Spleen (tissue), 11 donors: ENCODE data around the gene NCOR1. TPM values are rescaled to one million over a fixed set of nuclear protein-coding genes. Genes with fewer than 3 reads are reported as not detected.

ENCODE experiments used
- DNase-seq: peaks from one replicate; pipeline ENCODE4 v3.0.0-alpha.2; 2020
- H3K27ac ChIP-seq, 8 donors: fragments of 200-600 bp; sonication (generic) in 7 of 8; 1 replicate in 4 of 8; 2 replicates in 4 of 8; pipeline versions ENCODE4 v1.5.0 to v1.8.0; 2016 to 2021; ENCODE audit warnings: inconsistent platforms in 4 of 8, mild to moderate bottlenecking in 4 of 8, moderate library complexity in 1 of 8
- H3K27me3 ChIP-seq, 7 donors: fragments of 200-600 bp; sonication (generic) in 6 of 7; replicated peaks in 1 of 7; 1 replicate in 4 of 7; 2 replicates in 3 of 7; pipeline versions ENCODE4 v1.5.0 to v1.8.0; 2016 to 2021; ENCODE audit warnings: inconsistent platforms in 3 of 7, mild to moderate bottlenecking in 1 of 7
- H3K36me3 ChIP-seq, 6 donors: fragments of 200-600 bp; sonication (generic) in 5 of 6; 1 replicate in 4 of 6; 2 replicates in 2 of 6; pipeline versions ENCODE4 v1.5.0 to v1.8.0; 2016 to 2021; ENCODE audit warnings: inconsistent platforms in 2 of 6
- H3K4me1 ChIP-seq, 6 donors: fragments of 200-600 bp; sonication (generic) in 5 of 6; 1 replicate in 3 of 6; 2 replicates in 3 of 6; pipeline versions ENCODE4 v1.5.0 to v1.8.0; 2016 to 2021; ENCODE audit warnings: inconsistent platforms in 3 of 6
- H3K4me3 ChIP-seq, 8 donors: fragments of 200-600 bp; sonication (generic) in 7 of 8; 1 replicate in 4 of 8; 2 replicates in 4 of 8; pipeline versions ENCODE4 v1.5.0 to v1.8.0; 2016 to 2021; ENCODE audit warnings: inconsistent platforms in 4 of 8, mild to moderate bottlenecking in 4 of 8, moderate library complexity in 2 of 8
- H3K9me3 ChIP-seq, 8 donors: fragments of 200-600 bp; sonication (generic) in 7 of 8; 1 replicate in 4 of 8; 2 replicates in 4 of 8; pipeline versions ENCODE4 v1.5.0 to v1.8.0; 2016 to 2021; ENCODE audit warnings: inconsistent platforms in 4 of 8
- CTCF ChIP-seq, 11 experiments: fragments of 200-600 bp in 7 of 11; fragments of 450-650 bp in 4 of 11; sonication (generic) in 4 of 11; IDR thresholded peaks in 8 of 11; conservative IDR thresholded peaks in 3 of 11; 1 replicate in 7 of 11; 2 replicates in 4 of 11; pipeline versions ENCODE4 v1.4.0 to v1.8.0; 2016 to 2021; ENCODE audit warnings: antibody characterized with exemption in 11 of 11, inconsistent platforms in 4 of 11, mild to moderate bottlenecking in 1 of 11
- POLR2A ChIP-seq, 3 donors: fragments of 450-650 bp; IDR thresholded peaks; one replicate each; pipeline ENCODE4 v1.5.1; 2017; ENCODE audit warnings: antibody characterized with exemption in 3 of 3, mild to moderate bottlenecking in 1 of 3
- POLR2AphosphoS5 ChIP-seq, 3 donors: sonication (generic); formaldehyde crosslinking; IDR thresholded peaks; one replicate each; pipeline ENCODE4 v1.5.1; 2017; ENCODE audit warnings: antibody characterized with exemption in 3 of 3
- WGBS, 5 donors: extraction: QIAGEN DNeasy Blood & Tissue Kit in 3 of 5; methylation state at CpG; one replicate each; pipeline versions ENCODE4 v1.1.5 to v1.1.7; 2013 to 2018; 5-methylcytosine and 5-hydroxymethylcytosine counted together
- intact Hi-C: fragments of 100-400 bp; cut with DNase I; formaldehyde crosslinking; loops from one replicate; pipeline ENCODE4 v1.15.0; 2023; ENCODE audit warnings: low total_unique reads
- polyA plus RNA-seq, 3 donors: library from polyadenylated mRNA; stranded (reverse); fragments of 200-250 nt; gene quantifications; one replicate each; pipeline ENCODE4 v1.2.1, GENCODE V29; 2013
- total RNA-seq, 7 donors: library from RNA; depleted of rRNA in 3 of 7; stranded (reverse); fragments of >200 nt in 3 of 7; fragmentation: NEBNext Ultra II Directional in 4 of 7; extraction: Animal tissue kit (Norgen Biotek cat#: 25700) in 4 of 7; gene quantifications; one replicate each; pipeline versions ENCODE4 v1.1.0 to v1.2.1, GENCODE V29; 2016 to 2021
- donor health status: healthy with polysubstance abuse.
- donor health status: DM: no; HTN: no; CAD: no; lungs with moderate emphysema.
- donor health status: DM: no; HTN: no; CAD: no.
- donor health status: Bipolar disorder and iron deficiency.
- donor health status: healthy.
- donor health status: DM: no; HTN: no; CAD: no.
- donor health status: DM: yes; HTN: yes; CAD: no.

Gene NCOR1
- total and polyA plus RNA-seq, 10 donors, result 28.4 to 250 (median 140) TPM

GRCh38 chr17:16107165-16107770 lies 108.1 kb downstream of the NCOR1 start:
- Histone ChIP-seq H3K27me3 (no peaks in the 10 kb centered on the region), H3K36me3 (peaks cover 0 to 90% (median 44%) of the 10 kb centered on the region in 6 donors), H3K4me1 (no peaks in the 10 kb centered on the region), H3K4me3 (no peak overlapping the region), H3K9me3 (no peaks in the 10 kb centered on the region), H3K27ac (no peak overlapping the region)
- TF ChIP-seq POLR2A (IDR thresholded peaks at IDR 0.05), result no peak
- no peak for TF ChIP-seq CTCF (IDR thresholded peaks at IDR 0.05 in 8 of 11, conservative IDR thresholded peaks at IDR 0.05 in 3 of 11)
- no peak for TF ChIP-seq POLR2AphosphoS5 (IDR thresholded peaks at IDR 0.05)
- 93 to 99% (median 96%) methylated on average over 8 of the region's 8 CpGs for WGBS, 5 donors
- intact Hi-C loops, result no loop called here
- no peak for DNase-seq

- WGBS, 5 donors, result 59 to 85% (median 72%) methylated on average over 1 of the region's 1 CpG
- no peaks in the 10 kb centered on the region for H3K9me3 ChIP-seq
- H3K4me1 ChIP-seq, result no peaks in the 10 kb centered on the region
- no peak for DNase-seq
- no peak overlapping the region for H3K4me3 ChIP-seq
- H3K27me3 ChIP-seq, result no peaks in the 10 kb centered on the region
- peaks cover 0 to 90% (median 51%) of the 10 kb centered on the region in 6 donors for H3K36me3 ChIP-seq
- intact Hi-C loops, result no loop called here
- TF ChIP-seq POLR2AphosphoS5 (IDR thresholded peaks at IDR 0.05) (no peak), POLR2A (IDR thresholded peaks at IDR 0.05) (no peak), CTCF (IDR thresholded peaks at IDR 0.05 in 8 of 11, conservative IDR thresholded peaks at IDR 0.05 in 3 of 11) (no peak)
- H3K27ac ChIP-seq, result peak overlapping the region in 1 of 8 donors; percentile 13
Observed at GRCh38 chr17:16106161-16106891, 109.0 kb downstream of the NCOR1 start.

- TF ChIP-seq POLR2AphosphoS5 (IDR thresholded peaks at IDR 0.05), result no peak
- TF ChIP-seq POLR2A (IDR thresholded peaks at IDR 0.05), result no peak
- TF ChIP-seq CTCF (IDR thresholded peaks at IDR 0.05 in 8 of 11, conservative IDR thresholded peaks at IDR 0.05 in 3 of 11), result no peak
- H3K4me1 ChIP-seq, result no peaks in the 10 kb centered on the region
- H3K4me3 ChIP-seq, result no peak overlapping the region
- intact Hi-C loops, result no loop called here
- no peaks in the 10 kb centered on the region for H3K27me3 ChIP-seq
- H3K9me3 ChIP-seq, result no peaks in the 10 kb centered on the region
- no peak for DNase-seq
- no peak overlapping the region for H3K27ac ChIP-seq
- peaks cover 0 to 98% (median 58%) of the 10 kb centered on the region in 6 donors for H3K36me3 ChIP-seq
- WGBS, 5 donors, result 94 to 97% (median 95%) methylated on average over 4 of the region's 4 CpGs
Observed at GRCh38 chr17:16104189-16104588, 111.1 kb downstream of the NCOR1 start.

GRCh38 chr17:16101440-16101839 lies 113.9 kb downstream of the NCOR1 start:
- Histone ChIP-seq H3K9me3 (no peaks in the 10 kb centered on the region), H3K27ac (no peak overlapping the region), H3K36me3 (peaks cover 5 to 100% (median 69%) of the 10 kb centered on the region in 6 donors), H3K4me1 (no peaks in the 10 kb centered on the region), H3K4me3 (no peak overlapping the region), H3K27me3 (no peaks in the 10 kb centered on the region)
- no peak for DNase-seq
- TF ChIP-seq POLR2A (IDR thresholded peaks at IDR 0.05) (no peak), POLR2AphosphoS5 (IDR thresholded peaks at IDR 0.05) (no peak), CTCF (IDR thresholded peaks at IDR 0.05 in 8 of 11, conservative IDR thresholded peaks at IDR 0.05 in 3 of 11) (no peak)
- intact Hi-C loops, result no loop called here
- 93 to 98% (median 94%) methylated on average over 6 of the region's 6 CpGs for WGBS, 5 donors
